Muscle layer of colon (tissue), 2 donors: ENCODE data around the gene COMMD4.
A peak's percentile ranks its signal among the peaks of the same experiment; 100 is the strongest.

ENCODE experiments used
- H3K27ac ChIP-seq: one replicate; pipeline ENCODE4 v1.7.0; 2013; ENCODE audit warnings: low read depth, mild to moderate bottlenecking, low read length, moderate library complexity
- H3K27me3 ChIP-seq, 2 donors: one replicate each; pipeline ENCODE4 v1.7.0; 2013; ENCODE audit warnings: low read length in 2 of 2, mild to moderate bottlenecking in 2 of 2; ENCODE audit not compliant: insufficient read depth in 2 of 2, control insufficient read depth in 1 of 2
- H3K36me3 ChIP-seq: one replicate; pipeline ENCODE4 v1.7.0; 2013; ENCODE audit warnings: mild to moderate bottlenecking, low read length; ENCODE audit not compliant: insufficient read depth
- H3K4me1 ChIP-seq: one replicate; pipeline ENCODE4 v1.7.0; 2013; ENCODE audit warnings: mild to moderate bottlenecking, low read length; ENCODE audit not compliant: insufficient read depth
- H3K4me3 ChIP-seq, 2 donors: one replicate each; pipeline ENCODE4 v1.7.0; 2013; ENCODE audit warnings: low read length in 2 of 2, low read depth in 1 of 2, mild to moderate bottlenecking in 1 of 2, moderate library complexity in 1 of 2
- H3K9ac ChIP-seq: one replicate; pipeline ENCODE4 v1.7.0; 2013; ENCODE audit warnings: low read length
- H3K9me3 ChIP-seq: one replicate; pipeline ENCODE4 v1.7.0; 2013; ENCODE audit warnings: mild to moderate bottlenecking, low read length
- donor health status: abdominal sarcoma.
- donor health status: Adenocarcinoma of cecum.

Gene COMMD4

DNA sequence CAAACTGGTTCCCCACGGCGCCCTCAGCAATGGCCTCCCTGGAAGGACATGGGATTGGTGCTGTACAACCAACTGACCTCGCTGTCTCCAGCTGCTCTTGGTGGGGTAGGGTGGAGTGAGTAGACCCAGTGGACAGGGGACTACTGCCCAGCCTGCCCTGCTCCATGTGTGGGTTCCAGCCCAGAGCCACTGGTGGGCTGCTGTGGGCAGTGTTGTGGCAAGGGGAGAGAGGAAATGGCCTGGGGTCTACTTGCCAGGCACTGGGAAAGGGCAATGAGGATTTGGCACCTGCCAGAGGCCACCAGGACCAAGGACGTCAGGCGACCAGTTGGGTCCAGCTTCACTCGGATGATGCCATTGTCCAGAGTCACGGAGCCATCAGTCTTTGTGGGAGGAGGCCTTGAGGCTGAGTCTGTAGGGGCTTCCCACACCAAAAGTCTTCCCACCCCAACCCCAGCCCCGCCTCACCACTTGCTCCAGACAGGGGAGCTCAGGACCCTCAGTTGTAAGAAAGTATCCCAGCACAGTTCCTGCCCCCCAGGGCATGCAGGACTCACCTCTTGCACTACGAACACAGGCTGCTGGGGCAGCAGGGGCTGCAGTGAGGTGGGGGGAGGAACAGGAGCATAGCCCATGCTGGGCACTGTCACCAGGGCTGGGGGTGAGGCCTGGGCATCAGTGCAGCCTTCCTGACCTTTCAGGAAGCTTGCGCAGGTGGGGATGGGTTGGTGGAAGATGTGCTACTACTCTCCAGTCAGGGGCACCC lies 23.1 kb downstream of the COMMD4 start:
- Histone ChIP-seq H3K9ac (no peak overlapping the region), H3K4me3 (no peak overlapping the region), H3K27ac (no peak overlapping the region), H3K9me3 (no peaks in the 10 kb centered on the region), H3K36me3 (peaks cover 47% of the 10 kb centered on the region), H3K27me3 (no peaks in the 10 kb centered on the region), H3K4me1 (no peaks in the 10 kb centered on the region)

GRCh38 chr15:75359537-75360250 lies 23.8 kb downstream of the COMMD4 start:
- H3K27me3 ChIP-seq, result no peaks in the 10 kb centered on the region
- no peak overlapping the region for H3K9ac ChIP-seq
- no peaks in the 10 kb centered on the region for H3K9me3 ChIP-seq
- no peaks in the 10 kb centered on the region for H3K4me1 ChIP-seq
- peaks cover 53% of the 10 kb centered on the region for H3K36me3 ChIP-seq
- H3K4me3 ChIP-seq, result no peak overlapping the region
- no peak overlapping the region for H3K27ac ChIP-seq

- Histone ChIP-seq H3K4me1 (no peaks in the 10 kb centered on the region), H3K27me3 (no peaks in the 10 kb centered on the region), H3K4me3 (no peak overlapping the region), H3K36me3 (peaks cover 56% of the 10 kb centered on the region), H3K27ac (no peak overlapping the region), H3K9me3 (no peaks in the 10 kb centered on the region), H3K9ac (no peak overlapping the region)
Observed at GRCh38 chr15:75360391-75360790, 24.5 kb downstream of the COMMD4 start.

DNA sequence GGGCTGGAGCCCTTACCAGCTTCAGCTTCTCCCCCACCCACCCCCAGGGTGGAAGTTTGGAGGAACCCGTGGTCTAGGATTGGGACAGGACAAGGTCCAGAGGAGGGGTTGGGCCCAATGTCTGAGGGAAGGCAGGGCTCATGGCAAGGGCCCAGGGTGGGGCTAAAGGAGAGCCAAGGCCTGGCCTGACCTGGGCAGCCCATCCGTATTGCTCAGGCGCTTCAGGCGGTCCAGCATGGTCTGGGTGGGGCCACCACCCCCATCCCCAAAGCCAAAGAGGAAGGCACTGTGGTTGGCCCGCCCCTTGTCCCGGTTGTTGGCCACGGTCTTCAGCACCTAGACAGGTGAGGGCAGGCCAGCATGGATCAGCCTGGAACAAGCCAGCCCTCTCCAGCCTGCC lies 25.0 kb downstream of the COMMD4 start:
- H3K27me3 ChIP-seq, result no peaks in the 10 kb centered on the region
- no peak overlapping the region for H3K27ac ChIP-seq
- H3K4me1 ChIP-seq, result no peaks in the 10 kb centered on the region
- peaks cover 59% of the 10 kb centered on the region for H3K36me3 ChIP-seq
- no peak overlapping the region for H3K4me3 ChIP-seq
- no peak overlapping the region for H3K9ac ChIP-seq
- no peaks in the 10 kb centered on the region for H3K9me3 ChIP-seq

- Histone ChIP-seq H3K9ac (no peak overlapping the region), H3K4me3 (no peak overlapping the region), H3K4me1 (no peaks in the 10 kb centered on the region), H3K36me3 (peaks cover 61% of the 10 kb centered on the region), H3K27ac (no peak overlapping the region), H3K27me3 (no peaks in the 10 kb centered on the region), H3K9me3 (no peaks in the 10 kb centered on the region)
Observed at GRCh38 chr15:75361361-75361988, 25.6 kb downstream of the COMMD4 start.

GRCh38 chr15:75361989-75362641 lies 26.3 kb downstream of the COMMD4 start:
- Histone ChIP-seq H3K9ac (no peak overlapping the region), H3K9me3 (no peaks in the 10 kb centered on the region), H3K27ac (no peak overlapping the region), H3K4me1 (peaks cover 4% of the 10 kb centered on the region), H3K27me3 (no peaks in the 10 kb centered on the region), H3K36me3 (peaks cover 65% of the 10 kb centered on the region), H3K4me3 (no peak overlapping the region)

DNA sequence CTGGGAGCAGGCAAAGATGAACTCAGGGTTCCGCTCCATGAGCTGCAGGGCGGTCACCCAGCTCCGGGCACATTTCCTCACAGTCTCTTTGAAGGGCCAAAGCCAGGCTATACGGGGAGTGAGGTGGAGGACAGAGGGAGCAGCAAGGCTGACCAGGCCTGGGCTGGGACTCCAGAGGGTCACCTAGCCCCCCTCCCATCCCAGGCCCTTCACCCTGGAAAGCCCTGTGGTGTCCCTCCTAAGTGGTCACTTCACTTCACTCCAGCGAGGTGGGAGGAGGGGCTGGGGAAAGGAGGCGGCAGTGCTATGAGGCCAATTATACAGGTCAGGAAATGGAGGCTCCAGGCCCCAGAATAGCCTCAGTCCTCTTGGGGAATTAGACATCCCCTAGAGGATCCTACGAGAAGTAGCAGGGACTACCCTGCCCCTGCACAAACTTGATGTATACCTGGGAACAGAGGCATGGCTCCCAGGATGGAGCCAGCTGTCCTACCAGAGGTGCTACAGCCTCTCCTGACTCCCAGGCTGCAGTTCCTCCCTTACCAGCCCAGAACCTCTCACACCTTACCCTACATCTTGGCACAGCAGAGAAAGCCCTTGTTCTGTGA lies 26.9 kb downstream of the COMMD4 start:
- Histone ChIP-seq H3K27ac (no peak overlapping the region), H3K27me3 (no peaks in the 10 kb centered on the region), H3K4me3 (no peak overlapping the region), H3K36me3 (peaks cover 66% of the 10 kb centered on the region), H3K9me3 (no peaks in the 10 kb centered on the region), H3K9ac (no peak overlapping the region), H3K4me1 (peaks cover 11% of the 10 kb centered on the region)

DNA sequence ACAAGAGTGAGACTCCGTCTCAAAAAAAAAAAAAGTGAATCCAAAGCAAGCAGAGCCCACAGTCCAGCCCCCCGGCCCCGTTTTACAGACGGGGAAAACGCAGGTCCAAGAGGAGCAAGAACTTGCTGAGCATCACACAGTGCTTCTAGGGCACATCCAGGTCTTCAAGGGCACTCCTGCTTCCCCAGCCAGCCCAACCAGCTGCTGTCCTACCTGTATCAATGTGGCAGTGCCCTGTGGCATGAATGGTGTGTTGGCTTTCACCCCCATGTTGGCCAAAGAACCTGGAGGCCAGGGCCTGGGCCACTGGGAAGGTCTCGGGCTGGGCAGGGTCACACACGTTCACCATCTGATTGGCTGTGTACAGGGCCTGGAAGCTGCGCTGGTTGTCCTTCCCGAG lies 27.9 kb downstream of the COMMD4 start:
- no peak overlapping the region for H3K4me3 ChIP-seq
- H3K27ac ChIP-seq, result no peak overlapping the region
- H3K9me3 ChIP-seq, result no peaks in the 10 kb centered on the region
- peaks cover 60% of the 10 kb centered on the region for H3K36me3 ChIP-seq
- no peaks in the 10 kb centered on the region for H3K27me3 ChIP-seq
- no peak overlapping the region for H3K9ac ChIP-seq
- H3K4me1 ChIP-seq, result peaks cover 13% of the 10 kb centered on the region

GRCh38 chr15:75364881-75365280 lies 29.0 kb downstream of the COMMD4 start:
- Histone ChIP-seq H3K27me3 (no peaks in the 10 kb centered on the region), H3K27ac (no peak overlapping the region), H3K4me1 (peaks cover 24% of the 10 kb centered on the region), H3K9me3 (no peaks in the 10 kb centered on the region), H3K36me3 (peaks cover 56% of the 10 kb centered on the region), H3K4me3 (no peak overlapping the region), H3K9ac (no peak overlapping the region)

DNA sequence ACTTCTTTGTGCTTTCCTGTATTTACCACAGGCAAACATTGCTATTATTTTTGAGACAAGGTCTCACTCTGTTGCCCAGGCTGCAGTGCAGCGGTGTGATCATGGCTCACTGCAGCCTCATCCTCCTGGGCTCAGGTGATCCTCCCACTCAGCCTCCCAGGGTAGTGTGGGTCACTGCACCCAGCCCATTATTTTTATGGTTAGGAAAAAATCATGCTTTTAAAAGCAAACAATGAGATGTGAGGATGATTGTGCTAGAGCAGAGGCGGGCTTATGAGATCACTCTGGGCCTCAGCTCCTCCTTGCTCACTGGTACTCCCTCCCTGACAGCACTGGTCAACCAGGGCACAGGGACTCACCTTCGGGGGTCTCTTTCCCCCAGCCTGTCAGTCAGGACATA lies 30.3 kb downstream of the COMMD4 start:
- H3K27ac ChIP-seq, result no peak overlapping the region
- H3K27me3 ChIP-seq, result no peaks in the 10 kb centered on the region
- peaks cover 53% of the 10 kb centered on the region for H3K36me3 ChIP-seq
- no peaks in the 10 kb centered on the region for H3K9me3 ChIP-seq
- peaks cover 24% of the 10 kb centered on the region for H3K4me1 ChIP-seq
- H3K4me3 ChIP-seq, result no peak overlapping the region
- no peak overlapping the region for H3K9ac ChIP-seq

DNA sequence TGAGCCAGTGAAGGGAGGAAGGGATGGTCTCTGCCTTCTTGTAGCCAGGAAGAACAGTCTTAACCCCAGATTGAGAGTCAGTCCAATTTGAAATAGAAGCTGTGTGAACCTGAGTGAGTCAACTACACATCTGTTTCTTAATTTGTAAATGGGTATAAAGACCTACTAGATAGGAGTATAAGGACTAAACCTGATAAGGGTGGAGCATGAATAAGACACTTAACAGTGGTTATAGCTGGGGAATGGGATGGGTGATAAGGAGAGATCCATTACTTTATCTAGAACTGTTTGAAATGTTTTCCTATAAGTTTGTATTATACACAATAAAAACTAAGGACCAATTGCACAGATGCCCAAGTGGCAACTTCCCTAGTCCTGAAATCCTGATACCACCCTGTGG lies 31.1 kb downstream of the COMMD4 start:
- no peaks in the 10 kb centered on the region for H3K9me3 ChIP-seq
- no peak overlapping the region for H3K27ac ChIP-seq
- H3K4me3 ChIP-seq, result peak overlapping the region in 1 of 2 donors; percentile 75
- H3K36me3 ChIP-seq, result peaks cover 52% of the 10 kb centered on the region
- H3K27me3 ChIP-seq, result no peaks in the 10 kb centered on the region
- H3K4me1 ChIP-seq, result peaks cover 24% of the 10 kb centered on the region
- no peak overlapping the region for H3K9ac ChIP-seq
